HepG2 (cell line): ENCODE measurements around the gene PHKG1. TPM values are rescaled to one million over a fixed set of nuclear protein-coding genes. Genes with fewer than 3 reads are reported as not detected.

Experiments used
- ARNTL ChIP-seq: sonication (generic); formaldehyde crosslinking; IDR thresholded peaks from 2 replicates; pipeline ENCODE4 v1.4.0; 2020; ENCODE audit warnings: mild to moderate bottlenecking, missing genetic modification reagents
- CCAR2 ChIP-seq: fragments of 200-400 bp; formaldehyde crosslinking; optimal IDR thresholded peaks from 2 replicates; pipeline ENCODE3; 2018; ENCODE audit warnings: low read depth, mild to moderate bottlenecking, low read length, moderate library complexity
- CTCF ChIP-seq: sonication (generic); formaldehyde crosslinking; IDR thresholded peaks from 2 replicates; pipeline ENCODE4 v1.5.0; 2020; ENCODE audit warnings: mild to moderate bottlenecking, missing genetic modification reagents, moderate library complexity
- DRAP1 ChIP-seq: IDR thresholded peaks from 2 replicates; pipeline ENCODE4 v1.6.1; 2016; ENCODE audit warnings: missing genetic modification reagents, missing compliant biosample characterization
- ELF4 ChIP-seq: sonication (generic); formaldehyde crosslinking; IDR thresholded peaks from 2 replicates; pipeline ENCODE4 v1.5.0; 2020; ENCODE audit warnings: missing genetic modification reagents, mild to moderate bottlenecking, moderate library complexity, borderline replicate concordance
- FIP1L1 ChIP-seq: fragments of 200-400 bp; formaldehyde crosslinking; IDR thresholded peaks from 2 replicates; pipeline ENCODE4 v1.6.1; 2018; ENCODE audit warnings: low read depth, mild to moderate bottlenecking, low read length, moderate library complexity, borderline replicate concordance; ENCODE audit not compliant: insufficient read depth
- HDAC6 ChIP-seq: fragments of 200-600 bp; sonication (generic); IDR thresholded peaks from 2 replicates; pipeline ENCODE4 v1.7.0; 2017; ENCODE audit warnings: mild to moderate bottlenecking, antibody characterized with exemption, low read length, low read depth
- KDM2A ChIP-seq: sonication (generic); formaldehyde crosslinking; IDR thresholded peaks from 2 replicates; pipeline ENCODE4 v1.4.0; 2020; ENCODE audit warnings: low read depth, missing genetic modification reagents, borderline replicate concordance
- MLXIP ChIP-seq: sonication (generic); formaldehyde crosslinking; IDR thresholded peaks from 2 replicates; pipeline ENCODE4 v1.9.0; 2021; ENCODE audit warnings: missing genetic modification reagents, borderline replicate concordance
- POLR2AphosphoS5 ChIP-seq: IDR thresholded peaks from 2 replicates; pipeline ENCODE4 v1.6.1; 2012; ENCODE audit warnings: low read depth, low read length
- RFX3 ChIP-seq: IDR thresholded peaks from 2 replicates; pipeline ENCODE4 v1.6.1; 2016; ENCODE audit warnings: missing biosample characterization, missing genetic modification reagents
- SALL2 ChIP-seq: sonication (generic); formaldehyde crosslinking; IDR thresholded peaks from 2 replicates; pipeline ENCODE4 v1.8.1; 2023; ENCODE audit warnings: mild to moderate bottlenecking, missing genetic modification reagents, inconsistent platforms
- SUZ12 ChIP-seq: fragments of 150-350 bp; IDR thresholded peaks from 2 replicates; pipeline ENCODE4 v1.6.1; 2014; ENCODE audit warnings: low read depth, low read length
- ZBED4 ChIP-seq: sonication (generic); formaldehyde crosslinking; IDR thresholded peaks from 2 replicates; pipeline ENCODE4 v1.4.0; 2020; ENCODE audit warnings: missing genetic modification reagents, borderline replicate concordance
- ZNF124 ChIP-seq: sonication (generic); formaldehyde crosslinking; IDR thresholded peaks from 2 replicates; pipeline ENCODE4 v1.4.0; 2020; ENCODE audit warnings: missing genetic modification reagents
- ZNF17 ChIP-seq: sonication (generic); formaldehyde crosslinking; IDR thresholded peaks from 2 replicates; pipeline ENCODE4 v1.5.0; 2020; ENCODE audit warnings: mild to moderate bottlenecking, missing genetic modification reagents
- ZNF24 ChIP-seq: fragments of 450-650 bp; IDR thresholded peaks from 2 replicates; pipeline ENCODE4 v1.6.1; 2017; ENCODE audit warnings: antibody characterized with exemption, mild to moderate bottlenecking
- ZNF577 ChIP-seq: sonication (generic); formaldehyde crosslinking; IDR thresholded peaks from 2 replicates; pipeline ENCODE4 v1.4.0; 2020; ENCODE audit warnings: mild to moderate bottlenecking, low read depth, missing genetic modification reagents, borderline replicate concordance
- ZNF773 ChIP-seq: sonication (generic); formaldehyde crosslinking; IDR thresholded peaks from 2 replicates; pipeline ENCODE4 v1.4.0; 2020; ENCODE audit warnings: missing genetic modification reagents, borderline replicate concordance
- ZNF83 ChIP-seq: sonication (generic); formaldehyde crosslinking; IDR thresholded peaks from 2 replicates; pipeline ENCODE4 v1.4.0; 2020; ENCODE audit warnings: missing genetic modification reagents, mild to moderate bottlenecking, borderline replicate concordance
- polyA plus RNA-seq, 8 experiments: library from polyadenylated mRNA; depleted of rRNA in 3 of 8; stranded (reverse) in 7 of 8; unstranded in 1 of 8; fragments of >200 nt; fragmentation: Illumina TruSeq in 4 of 8; extraction: Trizol in 4 of 8; gene quantifications; 2 replicates each; pipeline versions ENCODE4 v1.2.1 to v1.2.3, GENCODE V29; 2011 to 2016; ENCODE audit warnings: low read depth in 4 of 8, missing spikeins in 1 of 8, mixed read lengths in 1 of 8; ENCODE audit not compliant: insufficient read depth in 1 of 8
- total RNA-seq, 5 experiments: library from RNA; depleted of rRNA; stranded (reverse); fragments of >200 nt; fragmentation: Illumina TruSeq; extraction: Trizol; gene quantifications; 2 replicates each; pipeline ENCODE4 v1.2.3, GENCODE V29; 2016; ENCODE audit warnings: low read depth in 1 of 5

PHKG1 gene
- total and polyA plus RNA-seq, 2 of the 13 experiments (the other 11 are each of a cell fraction or from before 2014, with no cell fraction given) = 0.44 to 0.71 TPM

- TF ChIP-seq MLXIP (CRISPR knock-in tag) (no peak), ZNF83 (CRISPR knock-in tag) (no peak), KDM2A (CRISPR knock-in tag) (peak; percentile 58; the same call in 1 of the 2 replicates), FIP1L1 (no peak), SUZ12 (no peak), CTCF (CRISPR knock-in tag) (peak; percentile 34), POLR2AphosphoS5 (peak; percentile 95), ELF4 (CRISPR knock-in tag) (no peak; the same call in 1 of the 2 replicates), ZNF124 (no peak), ZNF577 (CRISPR knock-in tag) (no peak), DRAP1 (CRISPR knock-in tag) (peak; percentile 84), HDAC6 (no peak), ZBED4 (CRISPR knock-in tag) (no peak), SALL2 (CRISPR knock-in tag) (no peak), RFX3 (CRISPR knock-in tag) (no peak), ZNF17 (CRISPR knock-in tag) (no peak), CCAR2 (no peak), ARNTL (CRISPR knock-in tag) (0 out of 2 replicates have a peak, but pooled peaks have one; percentile 37), ZNF24 (peak; percentile 76; the same call in 1 of the 2 replicates), ZNF773 (no peak)
Observed at GRCh38 chr7:56033671-56034432, 58.9 kb downstream of the PHKG1 start (continued).
